Lower lobe of right lung (tissue), 2 donors: Measurements from ENCODE around the gene NVL. TPM values are rescaled to one million over a fixed set of nuclear protein-coding genes. Genes with fewer than 3 reads are reported as not detected.

Experiments
- ATAC-seq, 2 donors: fragments of 200-7000 bp; cut with Tn5 transposase; one replicate each; pipeline ENCODE4 v1.9.1; 2020 to 2022; ENCODE audit warnings: mild to moderate bottlenecking in 2 of 2, moderate library complexity in 2 of 2
- DNase-seq: peaks from one replicate; pipeline ENCODE4 v3.0.0-alpha.2; 2020
- H3K27ac ChIP-seq: fragments of 200-600 bp; one replicate; pipeline ENCODE4 v1.8.0; 2022
- H3K27me3 ChIP-seq: fragments of 200-600 bp; one replicate; pipeline ENCODE4 v1.8.0; 2022; ENCODE audit warnings: low read depth
- H3K36me3 ChIP-seq: fragments of 200-600 bp; one replicate; pipeline ENCODE4 v1.8.0; 2022; ENCODE audit warnings: mild to moderate bottlenecking
- H3K4me1 ChIP-seq: fragments of 200-600 bp; one replicate; pipeline ENCODE4 v1.8.0; 2022
- H3K4me3 ChIP-seq: fragments of 200-600 bp; one replicate; pipeline ENCODE4 v1.8.0; 2022; ENCODE audit warnings: mild to moderate bottlenecking
- H3K9me3 ChIP-seq: fragments of 200-600 bp; one replicate; pipeline ENCODE4 v1.8.0; 2022
- CTCF ChIP-seq: fragments of 200-600 bp; IDR thresholded peaks from one replicate; pipeline ENCODE4 v1.8.0; 2022; ENCODE audit warnings: antibody characterized with exemption, mild to moderate bottlenecking
- intact Hi-C: fragments of 100-400 bp; cut with DNase I; formaldehyde crosslinking; loops from one replicate; pipeline ENCODE4 v1.11.0; 2022
- total RNA-seq: library from RNA; stranded (reverse); fragmentation: NEBNext Ultra II Directional; extraction: Animal tissue kit (Norgen Biotek cat#: 25700); gene quantifications from one replicate; pipeline ENCODE4 v1.2.1, GENCODE V29; 2021
- donor health status: DM: no; HTN: yes; CAD: no; lungs with severe emphysema.

The NVL gene
- total RNA-seq, 1 donor from 2014 or later: 30.4 TPM

GRCh38 chr1:224301391-224301790 lies 28.6 kb downstream of the NVL start:
- Histone ChIP-seq H3K27me3 (no peaks in the 10 kb centered on the region), H3K4me1 (peaks cover 5% of the 10 kb centered on the region), H3K36me3 (peaks cover 100% of the 10 kb centered on the region), H3K27ac (no peak overlapping the region), H3K9me3 (no peaks in the 10 kb centered on the region), H3K4me3 (no peak overlapping the region)
- TF ChIP-seq CTCF: no peak
- no peak for DNase-seq
- intact Hi-C loops: no loop called here
- ATAC-seq: no peak

GRCh38 chr1:224300346-224300745 lies 29.6 kb downstream of the NVL start:
- no peak for DNase-seq
- TF ChIP-seq CTCF: no peak
- Histone ChIP-seq H3K4me1 (peaks cover under 1% of the 10 kb centered on the region), H3K27ac (no peak overlapping the region), H3K36me3 (peaks cover 100% of the 10 kb centered on the region), H3K9me3 (no peaks in the 10 kb centered on the region), H3K4me3 (no peak overlapping the region), H3K27me3 (no peaks in the 10 kb centered on the region)
- intact Hi-C loops: no loop called here
- ATAC-seq: no peak

GRCh38 chr1:224298346-224299330 lies 31.3 kb downstream of the NVL start:
- intact Hi-C loops: no loop called here
- Histone ChIP-seq H3K27ac (no peak overlapping the region), H3K4me3 (no peak overlapping the region), H3K4me1 (no peaks in the 10 kb centered on the region), H3K27me3 (no peaks in the 10 kb centered on the region), H3K36me3 (peaks cover 100% of the 10 kb centered on the region), H3K9me3 (no peaks in the 10 kb centered on the region)
- no peak for TF ChIP-seq CTCF
- DNase-seq: no peak
- ATAC-seq: no peak

- ATAC-seq (no peak), DNase-seq (no peak)
- H3K27ac ChIP-seq: no peak overlapping the region
- no peaks in the 10 kb centered on the region for H3K4me1 ChIP-seq
- no peak overlapping the region for H3K4me3 ChIP-seq
- H3K27me3 ChIP-seq: no peaks in the 10 kb centered on the region
- no peaks in the 10 kb centered on the region for H3K9me3 ChIP-seq
- H3K36me3 ChIP-seq: peaks cover 100% of the 10 kb centered on the region
- no peak for TF ChIP-seq CTCF
- intact Hi-C loops: no loop called here
These were observed 35.2 kb downstream of the NVL start for GRCh38 chr1:224294775-224295174.

GRCh38 chr1:224292419-224292818 lies 37.6 kb downstream of the NVL start:
- ATAC-seq (no peak), DNase-seq (no peak)
- Histone ChIP-seq H3K27me3 (no peaks in the 10 kb centered on the region), H3K9me3 (no peaks in the 10 kb centered on the region), H3K36me3 (peaks cover 98% of the 10 kb centered on the region), H3K4me1 (no peaks in the 10 kb centered on the region), H3K27ac (no peak overlapping the region), H3K4me3 (no peak overlapping the region)
- TF ChIP-seq CTCF: no peak
- intact Hi-C loops: no loop called here
